OCI-LY3 (cell line): ENCODE measurements around the gene HS1BP3.
A peak's percentile ranks its signal among the peaks of the same experiment; 100 is the strongest.

ENCODE experiments used
- H2AFZ ChIP-seq: fragments of 200-600, 300-600 bp; shearing (Covaris generic); 2 replicates; pipeline ENCODE4 v1.6.0; 2014; ENCODE audit warnings: antibody characterized with exemption, low read depth, low read length
- H3K27ac ChIP-seq: fragments of 200-600, 300-600 bp; sonication (generic); 2 replicates; pipeline ENCODE4 v1.5.1; 2014; ENCODE audit warnings: mild to moderate bottlenecking, low read length, moderate library complexity, mixed read lengths
- H3K27me3 ChIP-seq: fragments of 200-600, 300-600 bp; sonication (generic); 2 replicates; pipeline ENCODE4 v1.6.1; 2014; ENCODE audit warnings: low read depth, low read length, mixed read lengths
- H3K36me3 ChIP-seq: fragments of 200-600, 300-600 bp; sonication (generic); replicated peaks from 2 replicates; pipeline ENCODE3; 2014; ENCODE audit warnings: low read depth, low read length, mixed read lengths
- H3K4me1 ChIP-seq: fragments of 300-600, 200-600 bp; sonication (generic); 2 replicates; pipeline ENCODE4 v1.6.1; 2014; ENCODE audit warnings: low read length, mixed read lengths
- H3K4me2 ChIP-seq: fragments of 200-600, 300-600 bp; sonication (generic); 2 replicates; pipeline ENCODE4 v1.6.1; 2014; ENCODE audit warnings: low read length, mixed read lengths
- H3K4me3 ChIP-seq: fragments of 300-600, 200-600 bp; sonication (generic); 2 replicates; pipeline ENCODE4 v1.5.1; 2014; ENCODE audit warnings: antibody characterized with exemption, mild to moderate bottlenecking, low read length, moderate library complexity
- H3K79me2 ChIP-seq: fragments of 300-600, 200-600 bp; shearing (Covaris generic); 2 replicates; pipeline ENCODE4 v1.6.1; 2014; ENCODE audit warnings: mild to moderate bottlenecking, low read length, mixed read lengths
- H3K9ac ChIP-seq: fragments of 300-600, 200-600 bp; shearing (Covaris generic); 2 replicates; pipeline ENCODE4 v1.6.0; 2014; ENCODE audit warnings: mild to moderate bottlenecking, low read length, moderate library complexity
- H3K9me3 ChIP-seq: fragments of 200-600, 300-600 bp; shearing (Covaris generic); 2 replicates; pipeline ENCODE4 v1.6.1; 2014; ENCODE audit warnings: low read length, mixed read lengths; ENCODE audit not compliant: insufficient read depth
- H4K20me1 ChIP-seq: fragments of 200-600, 300-600 bp; sonication (generic); 2 replicates; pipeline ENCODE4 v1.6.1; 2016; ENCODE audit warnings: low read length, mixed read lengths; ENCODE audit not compliant: insufficient read depth
- CTCF ChIP-seq: fragments of 200-600, 300-600 bp; sonication (generic); IDR thresholded peaks from 2 replicates; pipeline ENCODE4 v1.5.1; 2014; ENCODE audit warnings: antibody characterized with exemption, low read length, low read depth
- EZH2phosphoT487 ChIP-seq: fragments of 200-600 bp; shearing (Covaris generic); IDR thresholded peaks from 2 replicates; pipeline ENCODE4 v1.6.1; 2018; ENCODE audit warnings: antibody characterized with exemption, mixed run types, low read depth

HS1BP3 gene

GRCh38 chr2:20674309-20674965, 23.5 kb upstream of the HS1BP3 start:
- H4K20me1 ChIP-seq = no peaks in the 10 kb centered on the region
- peaks cover 67% of the 10 kb centered on the region for H3K79me2 ChIP-seq
- H3K27me3 ChIP-seq = no peaks in the 10 kb centered on the region
- TF ChIP-seq CTCF (no peak), EZH2phosphoT487 (no peak)
- peak overlapping the region; percentile 99 for H3K27ac ChIP-seq
- H3K4me1 ChIP-seq = peaks cover 83% of the 10 kb centered on the region
- no peaks in the 10 kb centered on the region for H3K9me3 ChIP-seq
- H3K4me2 ChIP-seq = peak overlapping the region; percentile 89
- peak overlapping the region; percentile 80; the same call in 1 of the 2 replicates for H3K9ac ChIP-seq
- no peak overlapping the region; the same call in 1 of the 2 replicates for H3K4me3 ChIP-seq
- no peak overlapping the region for H2AFZ ChIP-seq
- H3K36me3 ChIP-seq = peaks cover 61% of the 10 kb centered on the region

GRCh38 chr2:20673686-20674308, 22.9 kb upstream of the HS1BP3 start:
- Histone ChIP-seq H3K79me2 (peaks cover 67% of the 10 kb centered on the region), H3K9me3 (no peaks in the 10 kb centered on the region), H2AFZ (no peak overlapping the region), H3K4me1 (peaks cover 82% of the 10 kb centered on the region), H3K9ac (no peak overlapping the region), H3K27ac (peak overlapping the region; percentile 99), H3K36me3 (peaks cover 60% of the 10 kb centered on the region), H4K20me1 (no peaks in the 10 kb centered on the region), H3K27me3 (no peaks in the 10 kb centered on the region), H3K4me3 (no peak overlapping the region), H3K4me2 (peak overlapping the region; percentile 89)
- no peak for TF ChIP-seq EZH2phosphoT487
- no peak for TF ChIP-seq CTCF

GRCh38 chr2:20672201-20672951, 21.5 kb upstream of the HS1BP3 start:
- H3K4me1 ChIP-seq = peaks cover 73% of the 10 kb centered on the region
- H2AFZ ChIP-seq = 0 out of 2 replicates have a peak overlapping the region, but pooled peaks have one; percentile 5
- H3K36me3 ChIP-seq = peaks cover 51% of the 10 kb centered on the region
- H3K79me2 ChIP-seq = peaks cover 71% of the 10 kb centered on the region
- peak overlapping the region; percentile 99 for H3K27ac ChIP-seq
- H3K9me3 ChIP-seq = no peaks in the 10 kb centered on the region
- no peak for TF ChIP-seq CTCF
- TF ChIP-seq EZH2phosphoT487 = no peak
- peak overlapping the region; percentile 89 for H3K4me2 ChIP-seq
- H3K9ac ChIP-seq = peak overlapping the region; percentile 64
- H4K20me1 ChIP-seq = no peaks in the 10 kb centered on the region
- H3K4me3 ChIP-seq = peak overlapping the region; percentile 60
- no peaks in the 10 kb centered on the region for H3K27me3 ChIP-seq

- peaks cover 71% of the 10 kb centered on the region for H3K79me2 ChIP-seq
- peak overlapping the region; percentile 64 for H3K9ac ChIP-seq
- peak overlapping the region; percentile 60 for H3K4me3 ChIP-seq
- TF ChIP-seq CTCF (no peak), EZH2phosphoT487 (no peak)
- no peaks in the 10 kb centered on the region for H3K9me3 ChIP-seq
- peaks cover 51% of the 10 kb centered on the region for H3K36me3 ChIP-seq
- H2AFZ ChIP-seq = no peak overlapping the region
- no peaks in the 10 kb centered on the region for H4K20me1 ChIP-seq
- peak overlapping the region; percentile 99 for H3K27ac ChIP-seq
- peaks cover 67% of the 10 kb centered on the region for H3K4me1 ChIP-seq
- peak overlapping the region; percentile 89 for H3K4me2 ChIP-seq
- peaks cover under 1% of the 10 kb centered on the region; the same call in 1 of the 2 replicates for H3K27me3 ChIP-seq
These were observed 20.8 kb upstream of the HS1BP3 start for GRCh38 chr2:20671736-20672080.
